MG63 (cell line): ENCODE measurements around the gene PRKN. TPM values are rescaled to one million over a fixed set of nuclear protein-coding genes. Genes with fewer than 3 reads are reported as not detected.
"Not testable (repeated sequence)": the region's sequence is repeated elsewhere in the genome, so short reads cannot be mapped to it uniquely, and the experiment has no call there.

Experiments
- DNase-seq: peaks from one replicate; pipeline ENCODE4 v3.0.0-alpha.2; 2020
- H3K27me3 ChIP-seq: fragments of 250-450 bp; sonication (Bioruptor Pico); 2 replicates; pipeline ENCODE4 v1.5.1; 2020; ENCODE audit warnings: mild to moderate bottlenecking, moderate library complexity
- H3K36me3 ChIP-seq: fragments of 250-450 bp; sonication (Bioruptor Pico); 2 replicates; pipeline ENCODE4 v1.5.1; 2020; ENCODE audit warnings: mild to moderate bottlenecking, moderate library complexity
- H3K4me3 ChIP-seq: fragments of 250-450 bp; sonication (Bioruptor Pico); 2 replicates; pipeline ENCODE4 v1.5.1; 2020; ENCODE audit warnings: mild to moderate bottlenecking, moderate library complexity
- H3K9me3 ChIP-seq: fragments of 250-450 bp; sonication (Bioruptor Pico); 2 replicates; pipeline ENCODE4 v1.5.1; 2020; ENCODE audit warnings: mild to moderate bottlenecking, moderate library complexity
- total RNA-seq: library from RNA; depleted of rRNA; stranded (reverse); fragments of >200 nt; shearing (Covaris generic); gene quantifications from 2 replicates; pipeline ENCODE4 v1.2.3, GENCODE V29; 2014; ENCODE audit warnings: low replicate concordance

PRKN gene
- total RNA-seq, 1 experiment from 2014 or later: not detected

DNA sequence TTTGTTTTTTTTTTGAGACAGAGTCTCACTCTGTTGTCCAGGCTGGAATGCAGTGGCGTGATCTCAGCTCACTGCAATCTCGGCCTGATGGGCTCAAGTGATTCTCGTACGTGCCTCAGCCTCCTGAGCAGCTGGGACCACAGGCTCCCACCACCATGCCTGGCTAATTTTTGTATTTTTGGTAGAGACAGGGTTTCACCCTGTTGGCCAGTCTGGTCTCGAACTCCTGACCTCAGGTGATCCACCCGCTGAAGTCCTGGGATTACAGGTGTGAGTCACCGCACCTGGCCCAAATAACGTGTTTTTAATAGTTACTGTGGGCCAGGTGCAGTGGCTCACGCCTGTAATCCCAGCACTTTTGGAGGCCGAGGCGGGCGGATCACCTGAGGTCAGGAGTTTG lies 876.1 kb downstream of the PRKN start:
- H3K27me3 ChIP-seq, DNase-seq, H3K4me3 ChIP-seq, H3K36me3 ChIP-seq, H3K9me3 ChIP-seq: not testable (repeated sequence)

DNA sequence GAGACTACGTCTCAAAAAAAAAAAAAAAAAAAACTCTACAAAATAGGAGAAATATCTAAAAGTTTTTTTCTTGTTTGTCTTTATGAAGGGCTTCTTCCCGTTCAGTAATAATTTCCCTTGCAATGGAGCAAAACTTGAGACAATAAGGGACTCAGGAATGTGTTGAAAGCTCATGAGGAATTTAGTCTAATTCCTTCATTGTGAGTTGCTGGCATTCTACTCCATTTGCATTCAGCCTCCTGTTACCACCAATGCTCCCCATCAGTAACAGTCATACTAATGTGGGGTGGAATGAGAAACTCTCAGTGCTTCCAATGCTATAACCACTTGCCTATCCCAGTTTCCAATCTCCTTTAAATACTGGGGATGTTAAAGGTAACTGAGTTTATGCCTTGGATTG lies 877.0 kb downstream of the PRKN start:
- Histone ChIP-seq H3K27me3 (no peaks in the 10 kb centered on the region), H3K9me3 (no peaks in the 10 kb centered on the region), H3K4me3 (no peak overlapping the region), H3K36me3 (no peaks in the 10 kb centered on the region)
- DNase-seq: no peak

DNA sequence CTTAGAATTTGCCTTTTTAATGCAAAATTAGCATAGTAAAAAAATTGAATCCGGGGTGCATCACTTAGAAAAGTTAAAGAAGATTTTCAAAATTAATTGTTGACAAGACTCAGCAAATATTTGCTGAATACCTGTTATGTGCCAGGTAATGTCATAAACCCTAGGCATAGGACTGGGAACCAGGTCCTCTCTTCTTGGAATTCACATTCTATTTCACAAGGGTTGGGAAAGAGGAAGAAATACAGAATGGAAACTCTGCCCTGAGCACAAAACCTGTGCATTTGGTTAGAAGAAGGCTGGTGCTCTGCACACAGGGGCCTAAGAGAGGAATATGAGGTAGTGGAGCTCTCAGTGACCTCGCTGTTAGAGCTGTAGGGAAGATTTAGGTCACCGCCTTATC lies 879.9 kb downstream of the PRKN start:
- no peaks in the 10 kb centered on the region for H3K27me3 ChIP-seq
- DNase-seq: no peak
- H3K36me3 ChIP-seq: no peaks in the 10 kb centered on the region
- H3K9me3 ChIP-seq: no peaks in the 10 kb centered on the region
- no peak overlapping the region for H3K4me3 ChIP-seq

DNA sequence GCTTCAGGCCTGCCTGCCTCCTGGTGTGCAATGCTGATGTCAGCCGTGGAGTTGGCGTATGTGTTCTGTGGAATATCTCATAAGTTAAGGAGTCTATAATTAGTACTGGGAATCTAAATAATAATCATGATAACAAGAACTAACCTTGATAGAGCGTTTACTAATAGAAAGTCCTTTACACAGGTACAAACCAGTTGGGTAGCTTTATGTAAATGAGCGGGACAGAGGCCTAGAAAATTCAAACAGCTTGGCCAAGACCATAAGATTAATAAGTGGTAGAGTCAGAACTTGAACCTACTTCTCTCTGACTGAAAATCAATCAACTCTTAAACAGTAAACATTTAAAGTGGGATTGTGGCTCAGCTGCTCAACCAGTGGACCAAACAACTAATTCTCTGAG lies 882.8 kb downstream of the PRKN start:
- H3K9me3 ChIP-seq: no peaks in the 10 kb centered on the region
- no peak for DNase-seq

DNA sequence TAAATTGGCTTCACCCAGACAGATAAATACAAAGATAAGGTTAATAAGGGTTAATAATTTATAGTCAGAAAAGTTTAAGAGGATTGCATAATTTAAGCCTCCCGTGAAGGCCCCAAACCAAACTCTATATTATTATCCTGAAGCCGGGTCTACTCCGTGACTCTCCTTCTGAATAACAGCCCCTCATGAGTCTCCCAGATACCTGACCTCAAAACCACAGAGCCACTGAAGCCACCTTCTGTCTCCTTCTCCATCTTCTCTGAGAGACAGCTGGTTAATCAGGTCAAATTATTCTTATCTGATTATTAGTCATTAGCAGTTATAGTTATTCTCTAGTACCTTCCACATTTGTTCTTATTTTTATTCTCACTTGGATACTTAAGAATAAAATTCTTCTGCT lies 884.5 kb downstream of the PRKN start:
- no peaks in the 10 kb centered on the region for H3K36me3 ChIP-seq
- H3K4me3 ChIP-seq: no peak overlapping the region
- no peaks in the 10 kb centered on the region for H3K9me3 ChIP-seq
- H3K27me3 ChIP-seq: no peaks in the 10 kb centered on the region
- no peak for DNase-seq

More for the DNA sequence above, 882.8 kb downstream of the PRKN start:
- no peaks in the 10 kb centered on the region for H3K27me3 ChIP-seq
- H3K36me3 ChIP-seq: no peaks in the 10 kb centered on the region
- H3K4me3 ChIP-seq: no peak overlapping the region

DNA sequence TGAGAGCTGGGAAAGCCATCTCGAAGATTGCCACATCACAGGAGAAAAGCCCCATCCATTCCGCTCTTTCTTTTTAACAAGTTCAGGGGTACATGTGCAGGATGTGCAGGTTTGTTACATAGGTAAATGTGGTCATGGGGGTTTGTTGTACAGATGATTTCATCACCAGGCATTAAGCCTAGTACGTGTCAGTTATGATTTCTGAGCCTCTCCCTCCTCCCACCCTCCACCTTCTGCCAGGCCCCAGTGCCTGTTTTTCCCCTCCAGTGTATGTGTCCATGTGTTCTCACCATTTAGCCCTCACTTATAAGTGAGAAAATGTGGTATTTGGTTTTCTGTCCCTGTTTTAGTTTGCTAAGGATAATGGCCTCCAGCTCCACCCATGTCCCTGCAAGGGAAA lies 887.2 kb downstream of the PRKN start:
- no peaks in the 10 kb centered on the region for H3K9me3 ChIP-seq

DNA sequence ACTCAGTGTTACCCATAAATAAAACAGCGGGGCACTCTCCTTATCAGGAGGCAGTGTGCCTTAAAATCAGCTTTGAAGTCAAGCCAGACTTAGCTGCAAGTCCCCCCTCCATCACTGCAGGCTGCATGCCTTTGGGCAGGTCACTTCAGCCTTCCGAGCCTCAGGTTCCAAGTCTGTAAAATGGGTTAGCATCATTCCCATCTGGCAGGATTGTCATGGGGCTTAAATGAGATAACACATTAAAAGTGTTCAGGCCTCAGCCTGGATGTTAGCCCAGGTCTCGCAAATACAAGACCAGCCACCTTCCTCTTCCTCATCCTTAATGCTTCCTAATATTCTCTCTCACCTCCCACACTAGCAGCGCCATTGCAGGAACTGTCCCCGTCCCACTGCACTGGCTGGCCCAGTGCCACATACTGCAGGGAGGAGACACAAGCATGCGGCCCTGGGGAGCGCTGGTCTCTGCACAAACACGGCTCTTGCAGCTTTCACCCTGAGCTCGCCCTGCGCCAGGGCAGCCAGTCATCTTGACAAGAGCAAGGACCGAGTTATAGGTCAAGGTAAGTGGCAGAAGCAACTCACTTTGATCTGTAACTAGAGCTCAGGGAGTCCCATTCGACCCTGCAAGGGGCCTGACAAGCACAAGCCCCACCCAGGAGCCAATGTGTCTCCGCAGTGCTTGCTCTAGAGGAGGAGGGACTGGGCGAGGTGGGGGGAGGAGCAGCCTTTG lies 889.1 kb downstream of the PRKN start:
- DNase-seq: no peak
- no peaks in the 10 kb centered on the region for H3K36me3 ChIP-seq
- H3K27me3 ChIP-seq: no peaks in the 10 kb centered on the region
- H3K4me3 ChIP-seq: no peak overlapping the region
- H3K9me3 ChIP-seq: no peaks in the 10 kb centered on the region

More for the DNA sequence above, 887.2 kb downstream of the PRKN start:
- DNase-seq: no peak
- H3K27me3 ChIP-seq: no peaks in the 10 kb centered on the region
- H3K4me3 ChIP-seq: no peak overlapping the region
- H3K36me3 ChIP-seq: no peaks in the 10 kb centered on the region

DNA sequence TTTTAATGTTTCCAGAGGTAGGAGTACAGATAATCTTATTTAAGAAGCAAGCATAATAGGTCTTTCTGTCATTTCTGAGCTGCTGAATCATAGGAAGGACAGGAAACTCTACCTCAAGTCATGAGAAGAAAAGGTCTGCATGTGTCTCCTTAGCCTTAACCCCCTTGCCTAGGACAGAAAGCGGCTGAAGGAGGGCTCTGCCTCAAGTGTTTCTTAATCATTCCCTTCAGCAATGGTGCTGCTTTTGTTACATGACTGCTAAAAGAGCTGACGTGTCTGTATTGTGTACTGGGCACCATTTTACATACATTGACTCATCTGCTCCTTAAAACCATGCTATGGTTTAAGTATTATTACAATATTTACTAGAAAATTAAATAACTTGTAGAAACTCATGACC lies 889.7 kb downstream of the PRKN start:
- no peaks in the 10 kb centered on the region for H3K27me3 ChIP-seq
- H3K36me3 ChIP-seq: no peaks in the 10 kb centered on the region
- no peak for DNase-seq
- H3K9me3 ChIP-seq: no peaks in the 10 kb centered on the region
- no peak overlapping the region for H3K4me3 ChIP-seq

DNA sequence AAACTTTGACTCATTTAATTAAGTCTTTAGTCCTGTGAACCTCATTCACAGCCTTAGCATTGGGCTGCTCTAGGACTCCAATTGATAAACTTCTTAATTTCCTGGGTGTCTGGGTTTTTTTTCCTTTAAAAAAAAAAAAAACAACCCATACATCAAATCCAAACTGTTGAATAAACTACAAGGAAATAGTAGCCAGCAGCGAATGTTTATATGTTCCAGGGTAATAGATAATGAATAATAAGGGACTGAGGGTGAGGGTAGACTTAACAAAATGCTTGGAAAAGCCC lies 890.2 kb downstream of the PRKN start:
- Histone ChIP-seq H3K9me3 (no peaks in the 10 kb centered on the region), H3K4me3 (no peak overlapping the region)
- no peak for DNase-seq

DNA sequence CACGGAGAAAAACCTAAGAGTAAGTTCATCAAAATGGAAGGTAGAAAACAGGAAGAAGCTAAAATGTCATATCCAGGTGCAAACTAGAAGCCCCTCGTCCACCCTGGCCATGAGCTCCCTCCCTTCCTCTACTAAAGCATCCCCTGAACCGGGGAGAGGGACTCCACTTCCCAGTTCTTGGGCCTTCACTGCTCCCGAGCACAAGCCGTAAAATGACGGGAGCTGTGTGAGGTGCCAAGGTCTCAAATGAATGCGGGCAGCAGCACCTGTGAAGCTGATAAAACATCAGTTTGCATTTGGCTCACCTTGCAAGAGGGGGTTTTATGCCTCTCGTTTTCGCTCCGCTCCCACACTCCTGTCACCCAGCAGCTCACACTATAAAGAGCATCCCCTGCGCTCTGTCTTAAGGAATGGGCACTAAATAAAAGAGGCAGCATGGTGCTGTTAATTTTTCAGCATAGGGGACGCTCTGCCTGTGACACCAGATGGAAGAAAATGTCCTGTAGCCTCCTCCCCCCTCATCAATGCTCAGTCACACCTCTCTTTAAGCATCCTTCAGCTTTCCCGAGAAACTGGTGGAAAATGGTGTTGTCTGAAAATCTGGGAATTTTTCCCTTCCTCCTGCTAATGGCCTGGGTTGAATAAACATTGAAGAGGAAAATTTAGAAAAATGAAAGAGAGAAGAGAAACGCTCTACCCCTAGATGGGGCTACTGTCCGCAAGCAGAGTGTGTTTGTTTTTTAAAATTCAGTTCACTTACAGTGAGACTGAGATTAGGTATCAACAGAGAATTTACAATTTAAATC lies 890.7 kb downstream of the PRKN start:
- no peak overlapping the region for H3K4me3 ChIP-seq
- H3K36me3 ChIP-seq: no peaks in the 10 kb centered on the region
- H3K27me3 ChIP-seq: no peaks in the 10 kb centered on the region
- no peaks in the 10 kb centered on the region for H3K9me3 ChIP-seq
- no peak for DNase-seq

More for the DNA sequence above, 890.2 kb downstream of the PRKN start:
- H3K27me3 ChIP-seq: no peaks in the 10 kb centered on the region
- no peaks in the 10 kb centered on the region for H3K36me3 ChIP-seq

DNA sequence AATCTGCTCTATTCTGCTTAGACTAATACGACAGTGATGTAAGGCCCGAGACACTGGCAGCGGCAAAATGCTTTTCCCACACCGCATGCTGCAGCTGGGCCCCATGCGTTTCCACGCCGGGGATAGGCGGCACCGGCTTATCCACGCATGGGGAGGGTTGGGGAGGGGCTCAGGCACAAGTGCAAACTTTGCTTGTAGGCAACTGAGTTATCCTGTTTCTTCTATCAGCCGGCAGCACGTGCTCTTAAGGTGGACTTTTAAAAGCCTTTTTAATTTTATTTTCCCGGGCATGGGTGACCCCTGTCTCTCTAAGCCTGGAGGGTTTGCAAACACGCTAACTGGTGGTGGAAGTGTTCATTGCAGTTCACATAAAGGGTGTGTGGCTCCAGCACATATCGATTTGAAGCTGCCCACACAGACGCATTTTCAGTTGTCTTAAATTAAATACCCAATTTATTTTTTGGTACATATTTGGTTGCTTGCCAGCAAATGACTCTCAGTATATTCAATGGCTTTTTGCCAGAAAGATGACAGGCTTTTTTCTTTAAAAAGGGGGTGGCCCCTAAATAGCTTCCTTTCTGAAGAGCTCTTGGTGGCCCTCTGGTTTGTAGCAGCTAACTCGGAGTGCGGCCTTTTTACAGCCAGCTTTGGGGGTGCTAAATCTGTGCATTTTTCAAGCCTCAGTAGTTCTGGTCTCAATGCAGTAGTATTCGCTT lies 891.9 kb downstream of the PRKN start:
- H3K9me3 ChIP-seq: no peaks in the 10 kb centered on the region
- no peak for DNase-seq
- no peaks in the 10 kb centered on the region for H3K27me3 ChIP-seq
- H3K4me3 ChIP-seq: no peak overlapping the region
- no peaks in the 10 kb centered on the region for H3K36me3 ChIP-seq

DNA sequence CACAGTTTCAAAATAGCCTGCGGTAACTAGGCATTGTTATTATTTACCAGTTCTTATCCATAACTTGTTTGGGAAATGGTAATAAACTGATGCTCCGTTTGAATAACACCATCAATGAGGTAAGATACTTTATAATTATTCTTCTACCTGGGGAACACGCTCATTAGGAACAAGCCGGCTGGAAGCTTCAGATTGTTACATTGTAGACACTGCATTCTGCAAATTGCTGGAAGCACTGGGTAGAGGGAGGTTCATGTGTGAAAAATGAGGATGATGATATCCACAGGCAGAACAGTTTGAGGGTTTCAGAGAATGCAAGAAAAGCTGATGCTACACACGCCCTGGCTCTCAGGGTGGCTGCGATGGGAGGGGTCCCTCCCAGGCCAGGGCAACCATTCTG lies 893.1 kb downstream of the PRKN start:
- Histone ChIP-seq H3K27me3 (no peaks in the 10 kb centered on the region), H3K4me3 (no peak overlapping the region), H3K36me3 (no peaks in the 10 kb centered on the region)

DNA sequence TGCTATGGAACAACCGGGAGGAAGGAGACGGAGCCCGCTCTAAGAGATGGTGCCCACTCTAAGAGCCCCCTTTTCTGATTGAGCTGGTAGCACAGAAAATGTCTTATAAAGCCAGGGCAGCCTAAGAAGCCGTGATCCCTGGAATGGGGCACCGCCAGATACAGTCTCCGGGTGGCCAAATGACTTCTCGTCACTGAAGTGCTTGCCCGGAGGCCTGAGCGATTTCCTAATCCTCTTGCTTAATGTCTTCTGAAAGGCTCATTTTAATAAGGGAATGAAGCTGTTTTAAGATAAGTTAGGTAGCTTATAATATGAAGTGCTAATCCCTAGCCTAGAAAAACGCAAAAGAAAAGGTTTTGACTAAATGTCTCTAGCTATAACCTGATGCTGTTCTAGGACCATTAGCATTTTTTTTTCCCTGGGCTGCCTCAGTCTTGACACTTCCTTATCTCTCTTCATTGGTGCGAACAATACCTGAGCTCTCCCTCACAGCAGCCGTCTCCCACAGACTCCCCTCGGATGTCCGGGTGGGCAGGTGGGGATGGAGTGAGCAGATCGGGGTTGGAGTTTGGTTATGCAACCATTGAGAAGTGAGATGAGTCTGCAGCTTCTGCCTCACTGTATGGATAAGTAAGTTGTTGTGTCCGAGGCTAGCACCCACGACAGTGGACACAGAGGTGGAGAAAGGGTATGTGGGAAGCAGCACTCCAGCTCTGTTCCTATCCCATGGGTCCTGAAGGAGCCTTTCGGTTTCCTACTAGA lies 894.3 kb downstream of the PRKN start:
- Histone ChIP-seq H3K9me3 (no peaks in the 10 kb centered on the region), H3K36me3 (no peaks in the 10 kb centered on the region), H3K4me3 (no peak overlapping the region), H3K27me3 (no peaks in the 10 kb centered on the region)
- DNase-seq: no peak

More for the DNA sequence above, 893.1 kb downstream of the PRKN start:
- H3K9me3 ChIP-seq: no peaks in the 10 kb centered on the region
- no peak for DNase-seq

DNA sequence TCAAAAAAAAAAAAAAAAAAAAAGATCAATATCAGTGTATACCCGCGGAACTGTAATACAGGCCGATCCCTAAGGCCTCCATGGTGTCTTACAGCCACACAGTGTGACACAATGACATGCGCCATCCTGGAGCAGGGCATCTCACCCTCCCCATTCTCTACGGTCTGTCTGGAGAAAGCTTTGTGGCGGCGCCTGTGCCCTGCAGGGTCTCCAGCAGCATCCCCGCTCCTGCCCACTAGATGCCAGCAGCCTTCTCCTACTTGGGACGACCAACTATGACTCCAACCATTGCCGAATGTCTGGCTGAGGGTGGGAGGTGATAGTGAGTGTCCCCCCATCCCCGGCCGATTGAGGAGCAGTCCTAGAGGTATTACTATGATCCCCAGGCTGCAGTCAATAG lies 894.9 kb downstream of the PRKN start:
- Histone ChIP-seq H3K27me3 (no peaks in the 10 kb centered on the region), H3K4me3 (no peak overlapping the region), H3K36me3 (no peaks in the 10 kb centered on the region), H3K9me3 (no peaks in the 10 kb centered on the region)
- no peak for DNase-seq

DNA sequence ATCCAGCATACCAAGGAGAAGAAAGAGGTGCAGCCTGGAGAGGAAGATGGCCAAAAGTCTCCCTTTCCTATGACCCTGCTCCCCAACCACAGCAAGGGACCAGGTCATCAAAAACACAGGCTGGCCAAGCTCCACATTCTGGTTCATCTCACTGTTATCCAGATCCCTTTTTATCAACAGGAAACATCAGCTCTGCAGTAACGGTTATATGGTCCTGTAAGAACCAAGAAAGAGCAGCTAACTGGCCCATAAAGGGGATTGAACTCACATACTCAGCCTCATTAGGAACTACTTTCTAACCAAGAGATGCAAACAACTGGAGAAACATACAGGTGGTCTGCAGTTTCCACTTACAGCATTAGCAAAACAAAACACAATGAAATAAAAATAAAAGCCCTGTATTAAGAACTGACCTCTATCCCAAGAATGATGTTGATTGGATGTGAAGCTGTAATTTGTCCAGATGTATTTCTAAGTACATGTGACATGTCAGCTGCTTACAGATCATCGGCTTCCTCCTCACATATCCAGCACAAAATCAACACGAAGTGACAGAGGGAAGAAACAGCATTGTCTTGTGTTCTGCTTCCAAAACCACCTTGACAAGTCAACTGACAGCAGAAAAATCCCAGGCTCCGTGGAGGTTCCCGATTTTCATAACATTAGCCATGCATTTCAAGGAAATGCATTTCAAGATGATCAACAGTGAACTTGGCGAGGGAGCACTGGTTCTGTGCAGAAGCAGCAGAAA lies 896.5 kb downstream of the PRKN start:
- Histone ChIP-seq H3K4me3 (no peak overlapping the region), H3K27me3 (no peaks in the 10 kb centered on the region), H3K36me3 (no peaks in the 10 kb centered on the region), H3K9me3 (no peaks in the 10 kb centered on the region)
- DNase-seq: no peak

DNA sequence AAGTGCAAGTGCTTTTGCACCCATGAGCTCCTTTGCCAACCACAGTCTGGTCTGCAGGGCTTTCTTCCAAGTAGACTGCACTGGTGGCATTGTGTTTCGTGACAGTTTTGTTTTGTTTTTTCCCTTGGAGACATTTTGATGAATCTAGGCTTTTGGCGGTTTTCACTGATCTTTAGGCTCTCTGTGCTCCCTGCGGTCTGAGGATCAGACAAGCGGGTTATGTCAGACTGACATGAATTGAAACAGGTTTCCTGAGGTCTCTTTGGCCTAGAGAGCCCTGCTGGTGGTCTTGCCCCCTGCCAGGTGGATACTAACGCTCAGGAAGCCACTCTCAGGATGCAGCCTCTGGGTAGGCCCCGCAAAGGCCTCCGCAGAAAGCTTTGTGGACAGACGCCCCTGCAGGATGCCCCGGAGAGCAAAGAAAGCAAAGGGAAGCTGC lies 898.3 kb downstream of the PRKN start:
- H3K4me3 ChIP-seq: no peak overlapping the region
- DNase-seq: no peak
- no peaks in the 10 kb centered on the region for H3K9me3 ChIP-seq

More for the DNA sequence above, 898.3 kb downstream of the PRKN start:
- Histone ChIP-seq H3K27me3 (no peaks in the 10 kb centered on the region), H3K36me3 (no peaks in the 10 kb centered on the region)
